Measurements from ENCODE around the gene PTPN21. TPM values are rescaled to one million over a fixed set of nuclear protein-coding genes. Genes with fewer than 3 reads are reported as not detected.
A peak's percentile ranks its signal among the peaks of the same experiment; 100 is the strongest.

PTPN21 gene
- polyA plus RNA-seq (ENCODE audit: insufficient read length in 3 of 3), result 10 to 100 TPM; 32.6 to 39.4 (median 34.0) TPM
- long read RNA-seq, donor 1, full-length matches to known transcripts, result 1 of 84 reads
- long read RNA-seq, donor 1, partial matches to known transcripts, result 78 of 84 reads
- long read RNA-seq, donor 1, other reads (novel, unspliced or antisense), result 5 of 84 reads
- long read RNA-seq, donor 2, full-length matches to known transcripts, result 3 of 23 reads
- long read RNA-seq, donor 2, partial matches to known transcripts, result 20 of 23 reads
- long read RNA-seq, donor 2, other reads (novel, unspliced or antisense), result 0 of 23 reads
- long read RNA-seq, donor 3, full-length matches to known transcripts, result 1 of 1 reads
- long read RNA-seq, donor 3, partial matches to known transcripts, result 0 of 1 reads
- long read RNA-seq, donor 3, other reads (novel, unspliced or antisense), result 0 of 1 reads
- long read RNA-seq, donor 4, full-length matches to known transcripts, result 1 of 1 reads
- long read RNA-seq, donor 4, partial matches to known transcripts, result 0 of 1 reads
- long read RNA-seq, donor 4, other reads (novel, unspliced or antisense), result 0 of 1 reads
- long read RNA-seq, donor 5, result 0 reads
- long read RNA-seq, donor 6, full-length matches to known transcripts, result 2 of 2 reads
- long read RNA-seq, donor 6, partial matches to known transcripts, result 0 of 2 reads
- long read RNA-seq, donor 6, other reads (novel, unspliced or antisense), result 0 of 2 reads
- long read RNA-seq, donor 7, full-length matches to known transcripts, result 1 of 1 reads
- long read RNA-seq, donor 7, partial matches to known transcripts, result 0 of 1 reads
- long read RNA-seq, donor 7, other reads (novel, unspliced or antisense), result 0 of 1 reads
- long read RNA-seq, donor 8, full-length matches to known transcripts, result 1 of 1 reads
- long read RNA-seq, donor 8, partial matches to known transcripts, result 0 of 1 reads
- long read RNA-seq, donor 8, other reads (novel, unspliced or antisense), result 0 of 1 reads
- long read RNA-seq, donor 9, full-length matches to known transcripts, result 1 of 1 reads
- long read RNA-seq, donor 9, partial matches to known transcripts, result 0 of 1 reads
- long read RNA-seq, donor 9, other reads (novel, unspliced or antisense), result 0 of 1 reads
- long read RNA-seq, donor 10, partial matches to known transcripts, result 8 of 8 reads
- long read RNA-seq, donor 10, other reads (novel, unspliced or antisense), result 0 of 8 reads
- long read RNA-seq, donor 11, result 0 reads
- long read RNA-seq, donor 12, full-length matches to known transcripts, result 4 of 54 reads
- long read RNA-seq, donor 12, partial matches to known transcripts, result 45 of 54 reads
- long read RNA-seq, donor 12, other reads (novel, unspliced or antisense), result 5 of 54 reads
- long read RNA-seq, donor 13, full-length matches to known transcripts, result 1 of 1 reads
- long read RNA-seq, donor 13, partial matches to known transcripts, result 0 of 1 reads
- long read RNA-seq, donor 13, other reads (novel, unspliced or antisense), result 0 of 1 reads
- long read RNA-seq, donor 14, result 0 reads
- long read RNA-seq, donor 15, result 0 reads
- long read RNA-seq, donor 16, result 0 reads

DNA sequence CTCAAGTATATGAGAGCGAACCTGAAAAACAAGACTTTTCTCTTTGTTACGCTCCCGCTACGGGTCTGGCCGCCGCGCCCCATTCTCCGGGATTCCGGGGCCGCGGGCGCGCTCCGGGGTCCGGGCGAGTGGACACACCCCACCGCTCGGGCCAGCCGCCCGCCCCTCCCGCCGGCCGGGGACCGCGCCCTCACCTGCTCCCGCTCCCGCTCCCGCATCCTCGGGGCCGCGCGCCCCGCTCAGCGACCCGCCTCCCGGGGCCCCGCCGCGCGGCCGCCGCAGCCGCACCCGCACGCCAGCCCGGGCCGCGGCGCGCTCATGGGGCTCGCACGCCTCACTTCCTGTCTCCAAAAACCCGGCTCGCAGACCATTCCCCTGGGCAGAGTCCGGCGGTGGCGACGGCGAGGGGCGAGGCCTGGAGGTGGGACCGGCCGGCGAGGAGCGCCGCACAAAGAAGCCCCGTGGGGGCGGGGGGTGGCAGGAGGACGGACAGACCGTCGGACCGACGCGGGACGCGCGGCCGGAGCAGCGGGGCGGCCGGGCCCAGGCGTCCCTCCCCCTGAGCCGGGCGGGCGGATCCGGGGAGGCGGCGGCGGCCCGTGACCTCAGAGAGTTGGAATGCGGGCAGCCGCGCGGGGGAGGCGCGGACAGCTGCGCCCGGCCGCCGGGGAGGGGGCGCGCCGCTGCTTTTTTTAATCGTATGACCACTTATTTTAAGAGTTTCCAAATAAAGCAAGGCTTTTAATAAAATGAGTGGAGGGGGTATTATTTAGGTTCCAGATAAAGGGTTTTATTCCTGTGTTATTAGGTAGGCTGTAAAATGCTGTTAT lies at the start of gene PTPN21:
TSS of gene PTPN21 (minus strand) at position 551 of the 830 bp plus-strand sequence. CDS start 4,590 bp downstream, outside the sequence.
- DNase-seq, result peak; percentile 75

DNA sequence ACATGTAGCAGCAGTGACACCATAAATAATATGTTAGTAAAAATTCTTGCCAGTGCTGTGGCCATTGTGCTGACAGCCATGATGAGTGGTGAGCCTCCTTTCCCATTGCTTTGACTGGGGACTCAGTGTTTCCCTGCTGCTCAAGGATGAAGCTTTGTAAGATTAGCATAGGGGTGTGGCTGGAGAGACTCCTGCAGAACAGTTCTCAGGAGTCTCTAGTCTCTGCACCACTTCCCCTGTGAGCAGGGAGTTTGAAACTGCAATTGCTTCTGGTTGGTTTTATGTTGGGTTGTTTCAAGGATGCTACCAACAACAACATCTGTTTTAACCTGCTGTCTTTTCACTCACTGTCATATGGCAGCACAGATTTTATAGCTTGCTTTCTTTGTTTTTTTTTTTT lies 49.4 kb upstream of the PTPN21 start:
- DNase-seq, result no peak

DNA sequence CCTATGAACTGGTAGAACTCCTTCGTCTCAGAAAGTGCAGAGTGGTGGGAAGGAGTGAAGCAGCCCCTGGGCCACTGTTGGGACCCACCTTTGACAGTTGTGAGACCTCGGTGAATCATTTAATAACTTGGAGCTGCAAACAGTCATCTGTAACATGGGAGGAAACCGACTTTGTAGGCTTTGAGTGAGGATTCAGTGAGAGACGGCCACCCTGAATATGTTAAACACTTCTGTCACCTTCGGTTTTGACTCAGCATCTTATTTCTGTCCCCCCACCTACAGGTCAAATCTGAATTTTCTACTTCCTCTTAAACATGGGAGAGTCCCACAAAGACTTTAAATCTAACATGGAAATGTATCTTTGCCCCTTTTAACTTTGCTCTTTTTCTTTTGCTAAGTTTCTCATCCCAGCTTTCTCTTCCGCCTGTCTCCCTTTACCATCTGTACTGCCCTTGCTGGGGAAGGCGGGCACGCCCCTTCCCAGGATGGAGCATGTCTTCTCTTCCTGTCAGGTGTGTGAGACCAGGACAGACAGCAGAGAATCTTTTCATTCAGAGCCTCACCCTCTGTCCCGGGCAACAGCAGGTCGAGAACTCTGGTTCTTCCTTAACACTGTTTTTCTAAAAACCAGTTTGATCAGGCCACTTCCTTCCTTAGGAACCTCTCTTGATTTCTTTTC lies 45.1 kb upstream of the PTPN21 start:
- no peak for DNase-seq

DNA sequence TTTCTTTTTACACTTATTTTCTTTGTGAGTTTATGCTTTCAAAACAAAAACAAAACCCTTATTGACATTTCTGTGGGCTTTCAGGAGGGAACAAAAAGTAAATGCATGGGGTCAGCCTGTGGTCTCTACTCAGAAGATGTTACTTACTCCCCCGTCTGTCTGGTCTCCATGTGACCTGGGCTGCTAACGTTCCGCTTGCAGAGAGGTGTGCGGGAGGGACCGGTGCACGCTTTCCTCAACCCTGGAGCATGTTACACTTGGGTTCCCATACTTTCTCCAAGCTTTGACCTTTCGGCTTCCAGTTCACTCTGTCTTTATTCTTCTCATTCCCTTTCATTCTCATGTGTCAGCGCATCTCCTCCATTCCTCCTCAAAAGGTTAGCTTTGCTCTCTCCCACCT lies 44.5 kb upstream of the PTPN21 start:
- DNase-seq, result peak; percentile 20

DNA sequence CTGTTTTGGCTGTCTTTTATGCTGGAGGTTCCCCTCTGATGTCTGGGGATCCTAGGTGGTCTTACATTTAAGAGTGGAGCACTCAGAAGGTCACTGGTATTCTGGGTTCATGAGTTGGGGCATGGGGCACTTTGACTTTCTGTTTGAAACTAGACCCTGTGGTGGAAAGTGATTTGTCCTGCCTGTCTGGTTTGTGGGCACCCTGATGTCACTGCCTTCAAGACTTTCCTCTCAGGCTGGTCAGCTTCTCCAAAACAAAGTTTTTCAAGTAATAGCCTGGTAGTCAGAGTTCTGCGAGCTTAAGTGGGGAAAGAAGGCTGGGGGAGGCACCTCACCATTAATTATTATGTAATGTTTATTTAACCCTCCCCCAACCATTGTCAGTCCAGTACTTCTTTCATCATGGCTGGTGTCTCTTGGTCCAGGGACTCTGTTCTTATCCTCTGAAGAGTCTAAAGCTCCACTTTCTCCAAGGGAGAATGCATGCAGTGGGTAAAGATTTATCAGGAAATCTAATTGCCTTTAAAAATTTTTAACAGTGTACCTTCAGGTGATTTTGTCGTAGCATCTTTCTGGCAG lies 43.4 kb upstream of the PTPN21 start:
- DNase-seq, result no peak

DNA sequence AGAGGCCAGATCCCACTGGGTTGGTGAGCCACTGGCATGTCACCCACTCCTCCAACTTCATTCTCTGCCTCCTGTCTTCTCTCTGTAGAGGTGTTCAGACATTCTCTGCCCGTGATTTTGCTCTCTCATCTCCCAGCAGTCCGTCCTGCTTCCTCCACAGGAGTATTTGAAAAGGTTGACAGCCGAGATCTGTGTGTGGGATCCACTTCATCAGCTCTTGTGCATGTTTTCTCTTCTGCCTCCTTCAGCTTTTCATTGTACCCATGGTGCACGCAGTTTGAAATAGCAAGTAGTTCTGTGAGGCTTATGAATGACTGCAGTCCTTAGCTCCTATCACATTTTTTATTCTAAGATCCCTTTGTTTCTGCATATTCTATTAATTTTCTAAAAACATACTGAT lies 42.8 kb upstream of the PTPN21 start:
- no peak for DNase-seq

DNA sequence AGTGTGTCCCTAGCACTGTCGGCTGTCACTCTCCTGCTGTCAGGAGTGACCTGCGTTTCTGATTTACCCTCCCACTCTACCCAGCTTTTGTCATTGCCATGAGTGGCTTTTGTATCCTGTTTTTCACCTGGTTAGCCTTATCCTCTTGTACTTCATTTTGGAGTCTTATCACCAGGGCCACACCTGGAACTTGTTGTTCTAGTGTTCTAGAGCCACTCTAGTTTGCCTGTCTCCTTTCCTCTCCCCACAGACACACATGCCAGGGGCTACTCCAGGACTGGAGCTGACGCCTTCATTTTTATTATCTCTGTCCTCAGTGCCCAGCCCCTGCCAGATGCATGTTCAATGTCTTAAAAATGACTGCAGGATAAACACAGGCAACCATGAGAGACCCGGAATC lies 42.2 kb upstream of the PTPN21 start:
- no peak for DNase-seq

DNA sequence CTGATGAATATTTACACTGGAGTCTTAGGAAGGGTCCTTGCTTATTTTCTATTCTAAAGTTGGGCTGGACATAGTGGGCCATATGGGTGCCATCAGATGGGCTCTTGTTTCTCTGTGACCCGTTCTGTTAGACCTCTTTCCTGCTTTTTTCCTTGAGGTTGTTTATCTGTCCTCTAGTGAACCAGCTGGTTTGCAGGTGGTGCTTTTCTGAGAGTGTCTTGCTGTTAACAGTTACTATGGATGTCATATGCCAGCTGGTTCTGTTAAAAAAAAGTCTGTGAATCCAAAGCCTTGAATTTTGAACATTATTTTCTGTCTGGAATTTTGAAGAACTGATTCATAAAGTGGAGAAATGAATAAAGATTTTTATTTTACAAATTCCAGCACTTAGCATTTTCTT lies 37.2 kb upstream of the PTPN21 start:
- DNase-seq, result peak; percentile 48

DNA sequence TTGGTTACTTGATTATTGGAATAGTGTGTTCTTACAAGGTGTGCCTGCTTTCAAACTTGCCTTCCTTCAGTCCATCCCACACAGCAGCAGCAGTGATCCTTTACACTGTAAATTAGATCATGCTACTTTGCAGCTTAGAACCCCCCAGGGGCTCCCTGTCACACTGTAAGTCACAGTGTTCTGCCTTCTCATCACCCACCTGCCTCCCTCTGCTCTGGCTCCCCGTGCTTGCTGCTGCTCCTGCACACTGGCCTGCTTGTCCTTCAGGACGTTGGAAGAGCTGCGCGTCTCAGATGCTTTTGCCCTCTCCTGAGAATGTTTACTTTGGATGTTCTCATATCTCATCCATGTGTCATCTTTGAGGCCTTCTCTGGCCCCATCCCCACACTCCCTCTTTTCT lies 35.4 kb upstream of the PTPN21 start:
- DNase-seq, result no peak

DNA sequence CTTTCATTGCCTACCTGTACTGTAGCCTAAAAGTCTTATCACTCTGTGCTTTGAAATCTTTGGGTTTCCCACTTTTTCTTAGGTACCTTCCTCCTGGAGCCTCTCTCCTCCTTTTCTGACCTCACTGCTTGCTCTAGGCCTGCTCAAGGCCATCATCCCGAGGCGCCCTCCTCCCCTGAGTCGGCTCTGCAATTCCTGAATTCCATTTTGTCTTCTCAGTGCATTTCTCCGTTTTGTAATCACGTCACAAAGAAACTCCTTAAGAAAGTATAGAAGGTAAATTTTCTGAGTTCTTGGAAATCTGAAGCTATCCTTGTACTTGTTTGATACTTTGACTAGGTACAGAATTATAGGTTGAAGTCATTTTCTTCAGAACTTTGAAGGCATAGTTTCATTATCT lies 33.3 kb upstream of the PTPN21 start:
- DNase-seq, result no peak

DNA sequence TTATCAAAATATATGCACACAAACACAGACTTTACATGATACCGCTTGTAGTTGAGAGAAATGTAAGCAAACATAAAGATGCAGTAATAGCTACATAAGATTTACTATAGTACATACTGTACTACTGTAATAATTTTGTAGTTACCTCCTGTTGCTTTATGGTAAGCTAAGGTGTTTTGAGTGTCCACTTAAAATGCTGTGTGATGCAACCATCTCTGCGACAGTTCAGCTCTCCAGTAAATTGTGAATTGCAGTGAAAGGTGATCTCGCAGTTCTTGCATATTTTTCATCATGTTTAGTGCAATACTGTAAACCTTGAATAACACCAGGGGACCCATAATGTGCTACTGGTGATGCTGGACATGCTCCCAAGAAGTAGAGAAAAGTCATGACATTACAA lies 29.6 kb upstream of the PTPN21 start:
- no peak for DNase-seq

DNA sequence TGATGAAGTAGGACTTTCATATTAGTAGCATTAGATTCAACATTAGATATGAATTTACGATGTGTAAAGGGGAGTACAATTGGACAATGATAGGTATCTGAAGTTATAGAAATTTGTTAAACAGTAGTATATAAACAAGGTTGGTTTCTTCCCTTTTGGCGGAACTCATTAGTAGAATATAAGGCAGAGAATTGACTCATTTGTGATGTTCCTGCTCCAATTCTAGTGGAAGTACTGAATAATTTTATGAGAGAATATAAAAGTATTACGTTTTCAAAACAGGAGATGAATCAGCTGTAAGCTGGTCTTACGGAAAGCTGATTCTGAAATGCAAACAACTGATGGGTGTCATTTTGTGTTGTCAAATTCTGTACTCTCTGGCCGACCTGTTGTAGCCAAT lies 21.4 kb upstream of the PTPN21 start:
- no peak for DNase-seq

DNA sequence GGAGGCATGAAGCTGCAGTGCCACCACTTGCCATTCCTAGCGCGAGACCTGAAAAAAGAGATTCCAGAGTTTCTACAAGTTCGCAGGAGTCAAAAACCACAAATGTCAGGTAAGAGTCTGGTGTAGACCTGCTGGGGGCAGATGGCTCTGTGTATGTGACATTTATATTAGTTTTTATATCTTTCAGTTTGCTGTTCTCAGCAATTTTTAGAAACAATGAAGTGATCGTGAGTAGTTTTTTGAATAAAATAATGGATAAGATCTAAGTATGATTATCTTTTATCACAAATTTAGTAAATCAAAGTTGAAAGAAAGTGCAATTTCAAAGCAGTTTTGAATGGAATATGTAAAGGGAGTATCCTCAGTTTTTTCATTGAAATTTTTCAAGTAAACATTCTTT lies 17.3 kb upstream of the PTPN21 start:
- no peak for DNase-seq

DNA sequence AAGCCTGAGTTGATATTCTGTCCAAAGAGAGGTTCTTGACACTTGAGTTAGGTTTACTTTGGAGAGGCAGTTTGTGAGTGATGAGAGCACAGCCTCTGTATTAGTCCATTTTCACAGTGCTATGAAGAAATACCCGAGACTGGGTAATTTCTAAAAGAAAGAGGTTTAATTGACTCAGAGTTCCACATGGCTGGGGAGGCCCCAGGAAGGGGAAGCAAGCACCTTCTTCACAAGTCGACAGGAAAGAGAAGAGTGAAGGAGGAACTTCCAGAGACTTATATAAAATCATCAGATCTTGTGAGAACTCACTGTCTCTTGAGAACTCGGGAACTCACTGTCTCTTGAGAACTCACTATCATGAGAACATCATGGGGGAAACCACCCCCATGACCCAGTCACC lies 13.4 kb upstream of the PTPN21 start:
- DNase-seq, result no peak

DNA sequence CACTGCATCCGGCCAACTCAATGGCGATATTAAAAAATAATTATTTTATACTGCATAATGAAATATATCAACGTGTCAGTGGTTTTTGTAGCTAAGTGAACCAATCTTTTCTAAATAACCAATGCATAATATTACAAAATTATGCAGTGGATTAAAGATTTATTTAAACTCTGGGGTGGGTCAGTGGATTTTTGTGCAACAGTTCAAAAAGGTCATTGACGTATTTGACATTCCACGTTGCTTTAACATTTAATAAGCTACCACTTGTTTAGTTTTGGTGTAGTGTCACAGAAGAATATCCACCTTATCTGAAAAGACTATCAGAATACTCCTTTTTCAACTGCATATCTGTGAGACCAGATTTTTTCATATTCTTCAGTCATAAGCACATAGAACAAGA lies 10.6 kb upstream of the PTPN21 start:
- DNase-seq, result no peak

DNA sequence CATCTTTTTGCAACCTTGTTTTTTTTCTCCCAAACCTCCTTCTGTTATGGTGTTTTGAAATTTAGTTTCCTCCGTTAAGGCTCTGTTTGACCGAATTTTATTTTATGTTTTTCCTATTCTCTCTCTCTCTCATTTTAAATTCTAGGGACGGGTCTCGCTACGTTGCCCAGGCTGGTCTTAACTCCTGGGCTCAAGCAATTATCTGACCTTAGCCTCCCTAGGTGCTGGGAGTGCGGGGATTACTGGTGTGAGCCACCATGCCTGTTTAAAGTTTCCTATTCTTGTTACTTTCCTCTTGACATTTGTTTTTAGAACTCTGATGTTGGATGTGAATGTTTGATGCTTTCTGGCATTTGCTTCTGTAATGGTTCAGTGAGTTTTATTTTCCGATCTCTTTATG lies 9.0 kb upstream of the PTPN21 start:
- no peak for DNase-seq

DNA sequence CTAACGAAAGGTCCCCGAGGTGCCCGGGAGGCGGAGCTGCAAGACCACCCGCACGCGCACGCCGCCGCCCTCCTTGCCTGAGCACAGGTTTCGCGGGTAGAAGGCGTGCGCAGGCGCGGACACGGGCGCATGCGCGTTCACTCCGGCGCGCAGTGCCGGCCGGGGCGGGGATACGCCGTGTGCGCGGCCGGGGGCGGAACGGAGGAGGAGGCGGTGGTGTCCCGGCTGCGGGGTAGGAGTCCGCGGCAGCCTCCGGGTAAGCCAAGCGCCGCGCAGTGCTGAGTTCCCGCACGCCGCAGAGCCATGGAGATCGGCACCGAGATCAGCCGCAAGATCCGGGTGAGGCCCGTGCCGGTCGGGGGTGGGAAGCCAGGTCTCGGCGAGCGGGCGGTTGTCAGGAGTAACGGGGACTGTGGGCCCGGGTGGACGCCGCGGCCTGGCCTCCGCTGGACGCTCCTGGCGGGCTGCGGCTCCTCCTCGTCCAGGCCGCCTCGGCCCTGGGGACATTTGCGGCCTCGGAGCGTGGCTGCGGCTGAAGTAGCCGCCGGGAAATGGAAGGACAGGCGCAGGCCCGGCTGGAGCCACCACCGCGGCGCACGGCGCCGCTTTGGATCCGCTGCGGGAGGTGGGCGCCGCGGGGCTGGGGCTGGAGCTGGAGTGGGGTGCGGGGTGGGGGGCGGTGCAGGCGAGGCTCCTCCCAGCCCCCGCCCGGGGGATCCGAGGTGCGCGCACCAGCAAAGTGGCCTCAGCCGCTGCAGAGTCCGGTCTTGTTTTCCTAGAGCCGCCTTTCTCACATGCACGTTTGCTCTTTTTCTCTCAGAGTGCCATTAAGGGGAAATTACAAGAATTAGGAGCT lies 8.3 kb upstream of the PTPN21 start, which contains the start of gene ZC3H14:
TSS of gene ZC3H14 (plus strand) at position 207 of the 856 bp plus-strand sequence. CDS start at position 304, 97 bp downstream.
- peak; percentile 90 for DNase-seq

DNA sequence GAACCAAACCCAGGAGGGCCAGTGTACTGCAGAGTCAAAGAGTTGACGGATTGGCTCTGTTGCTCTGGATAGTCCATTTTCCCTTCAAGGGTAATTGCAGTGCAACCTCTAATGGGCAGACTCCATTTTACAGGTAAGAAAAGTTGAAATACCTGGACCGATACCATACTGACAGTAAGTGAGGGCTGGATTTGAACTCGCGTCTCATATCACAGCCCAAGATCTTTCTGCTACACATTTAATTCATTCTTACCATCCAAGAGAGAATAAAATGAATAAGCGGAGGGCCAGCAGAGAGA lies 7.7 kb upstream of the PTPN21 start:
- no peak for DNase-seq

DNA sequence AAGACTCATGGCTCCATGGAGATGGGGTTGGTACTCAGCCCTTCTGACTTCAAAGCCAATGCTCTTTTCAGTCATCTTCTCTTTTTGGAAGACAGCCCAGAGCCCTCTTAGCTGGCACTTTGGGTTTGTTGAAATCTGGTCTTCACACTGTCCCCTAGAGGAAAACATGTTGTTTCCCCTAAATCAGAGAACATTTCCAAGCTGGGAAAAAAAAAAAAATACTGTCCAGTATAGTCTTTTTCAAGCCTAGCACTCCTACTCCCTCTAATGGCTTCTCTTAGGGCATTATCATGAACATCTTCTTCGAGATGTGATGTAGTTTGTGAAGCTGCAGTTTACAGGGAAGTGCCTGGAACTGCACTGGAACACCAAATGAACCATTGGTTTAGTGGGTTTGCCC lies 5.0 kb upstream of the PTPN21 start:
- DNase-seq, result no peak
